A549 (cell line): ENCODE data around the gene L3MBTL4.

Source experiments
- CTCF ChIP-seq: fragments of >200 bp; sonication (Bioruptor Twin); formaldehyde crosslinking; IDR thresholded peaks from 3 replicates; pipeline ENCODE4 v1.5.1; 2016
- HDAC2 ChIP-seq: fragments of 200-600 bp; sonication (generic); IDR thresholded peaks from 2 replicates; pipeline ENCODE4 v1.6.1; 2016
- POLR2A ChIP-seq: IDR thresholded peaks from 2 replicates; pipeline ENCODE4 v1.6.1; 2012; ENCODE audit warnings: mild to moderate bottlenecking, low read length
- POLR2AphosphoS2 ChIP-seq: conservative IDR thresholded peaks from 2 replicates; pipeline ENCODE4 v1.6.1; 2012; ENCODE audit warnings: low read length, improper control_type of control experiment, inconsistent platforms

- no peak for TF ChIP-seq HDAC2
- TF ChIP-seq POLR2AphosphoS2, result no peak
- TF ChIP-seq CTCF, result no peak
- TF ChIP-seq POLR2A, result no peak
These were observed 502.1 kb downstream of the L3MBTL4 start for GRCh38 chr18:5912566-5912965.
